H9 (cell line): Measurements from ENCODE around the gene CBLN3. TPM values are rescaled to one million over a fixed set of nuclear protein-coding genes. Genes with fewer than 3 reads are reported as not detected.
"Not testable (repeated sequence)": the region's sequence is repeated elsewhere in the genome, so short reads cannot be mapped to it uniquely, and the experiment has no call there.

ENCODE experiments used
- DNase-seq: peaks from one replicate; pipeline ENCODE4 v3.0.0-alpha.2; 2017
- H2AFZ ChIP-seq: one replicate; pipeline ENCODE4 v1.6.1; 2013; ENCODE audit warnings: mild to moderate bottlenecking, low read length, control low read depth, moderate library complexity
- H2AK5ac ChIP-seq: 2 replicates; pipeline ENCODE4 v1.6.1; 2013; ENCODE audit warnings: low read length, control low read depth, mixed read lengths; ENCODE audit not compliant: insufficient read length
- H2BK120ac ChIP-seq: one replicate; pipeline ENCODE4 v1.6.1; 2013; ENCODE audit warnings: low read depth, mild to moderate bottlenecking, low read length, control low read depth, inconsistent platforms; ENCODE audit not compliant: poor library complexity, severe bottlenecking
- H2BK12ac ChIP-seq: 2 replicates; pipeline ENCODE4 v1.6.1; 2013; ENCODE audit warnings: low read length, control low read depth, mixed read lengths, low read depth; ENCODE audit not compliant: insufficient read length
- H2BK15ac ChIP-seq: 2 replicates; pipeline ENCODE4 v1.6.1; 2013; ENCODE audit warnings: low read depth, low read length, control low read depth
- H2BK20ac ChIP-seq: one replicate; pipeline ENCODE4 v1.6.1; 2013; ENCODE audit warnings: low read depth, mild to moderate bottlenecking, low read length, control low read depth, inconsistent platforms; ENCODE audit not compliant: poor library complexity, severe bottlenecking
- H2BK5ac ChIP-seq: 2 replicates; pipeline ENCODE4 v1.6.1; 2013; ENCODE audit warnings: low read length, control low read depth, mixed read lengths; ENCODE audit not compliant: insufficient read length
- H3K14ac ChIP-seq: 2 replicates; pipeline ENCODE4 v1.6.1; 2013; ENCODE audit warnings: low read length, control low read depth; ENCODE audit not compliant: insufficient read depth
- H3K18ac ChIP-seq: 2 replicates; pipeline ENCODE4 v1.6.1; 2013; ENCODE audit warnings: low read depth, mild to moderate bottlenecking, mixed read lengths, low read length, control low read depth; ENCODE audit not compliant: insufficient read length
- H3K23ac ChIP-seq: 2 replicates; pipeline ENCODE4 v1.6.1; 2013; ENCODE audit warnings: low read length, control low read depth, mixed read lengths, low read depth; ENCODE audit not compliant: insufficient read length
- H3K23me2 ChIP-seq: 2 replicates; pipeline ENCODE4 v1.6.1; 2013; ENCODE audit warnings: low read depth, mild to moderate bottlenecking, mixed read lengths, low read length, control low read depth; ENCODE audit not compliant: insufficient read length, poor library complexity, severe bottlenecking
- H3K27ac ChIP-seq: 2 replicates; pipeline ENCODE4 v1.5.1; 2013; ENCODE audit warnings: low read length, control low read depth, mixed read lengths, low read depth; ENCODE audit not compliant: insufficient read length
- H3K27me3 ChIP-seq: 2 replicates; pipeline ENCODE4 v1.6.1; 2013; ENCODE audit warnings: low read length, control low read depth, inconsistent platforms; ENCODE audit not compliant: insufficient read depth
- H3K4ac ChIP-seq: 2 replicates; pipeline ENCODE4 v1.6.1; 2013; ENCODE audit warnings: low read depth, mild to moderate bottlenecking, control low read depth, inconsistent platforms, low read length, moderate library complexity
- H3K4me1 ChIP-seq: 2 replicates; pipeline ENCODE4 v1.6.1; 2013; ENCODE audit warnings: low read length, control low read depth, inconsistent platforms; ENCODE audit not compliant: insufficient read depth
- H3K4me2 ChIP-seq: 2 replicates; pipeline ENCODE4 v1.6.1; 2013; ENCODE audit warnings: low read length, control low read depth, mixed read lengths; ENCODE audit not compliant: insufficient read length, insufficient read depth
- H3K56ac ChIP-seq: 2 replicates; pipeline ENCODE4 v1.6.1; 2013; ENCODE audit warnings: low read depth, mild to moderate bottlenecking, mixed read lengths, low read length, control low read depth; ENCODE audit not compliant: insufficient read length
- H3K79me1 ChIP-seq: 2 replicates; pipeline ENCODE4 v1.6.1; 2013; ENCODE audit warnings: low read depth, mild to moderate bottlenecking, moderate library complexity, low read length, control low read depth, inconsistent platforms; ENCODE audit not compliant: insufficient read depth, poor library complexity, severe bottlenecking
- H3K79me2 ChIP-seq: 2 replicates; pipeline ENCODE4 v1.6.1; 2013; ENCODE audit warnings: low read length, control low read depth, inconsistent platforms; ENCODE audit not compliant: insufficient read depth
- H3K9ac ChIP-seq: 2 replicates; pipeline ENCODE4 v1.6.1; 2013; ENCODE audit warnings: low read length, control low read depth, mixed read lengths; ENCODE audit not compliant: insufficient read length; ENCODE audit errors: extremely low read depth
- H3K9me3 ChIP-seq: one replicate; pipeline ENCODE4 v1.6.1; 2013; ENCODE audit warnings: low read depth, low read length, inconsistent platforms; ENCODE audit not compliant: control insufficient read depth
- H3T11ph ChIP-seq: one replicate; pipeline ENCODE4 v1.6.1; 2013; ENCODE audit warnings: mild to moderate bottlenecking, low read length, control low read depth, inconsistent platforms
- H4K20me1 ChIP-seq: one replicate; pipeline ENCODE4 v1.6.1; 2013; ENCODE audit not compliant: control insufficient read depth, insufficient read length, insufficient read depth
- H4K5ac ChIP-seq: 2 replicates; pipeline ENCODE4 v1.6.1; 2013; ENCODE audit warnings: low read depth, mild to moderate bottlenecking, mixed read lengths, low read length, control low read depth; ENCODE audit not compliant: insufficient read length
- H4K8ac ChIP-seq: replicated peaks from 2 replicates; pipeline ENCODE4 v1.6.1; 2013; ENCODE audit warnings: low read length, control low read depth, mixed read lengths, low read depth; ENCODE audit not compliant: insufficient read length
- H4K91ac ChIP-seq: 2 replicates; pipeline ENCODE4 v1.6.1; 2013; ENCODE audit warnings: low read depth, mild to moderate bottlenecking, moderate library complexity, mixed read lengths, low read length, control low read depth; ENCODE audit not compliant: insufficient read length
- H3K27ac Mint-ChIP-seq, 3 experiments: 2 replicates in 2 of 3; 3 replicates in 1 of 3; pipeline ENCODE4 v1.8.0; 2020 to 2021; ENCODE audit warnings: mixed read lengths in 3 of 3, mild to moderate bottlenecking in 1 of 3, moderate library complexity in 1 of 3
- H3K27me3 Mint-ChIP-seq: 2 replicates; pipeline ENCODE4 v1.8.0; 2021; ENCODE audit warnings: low read depth, mild to moderate bottlenecking, moderate library complexity, mixed read lengths
- H3K36me3 Mint-ChIP-seq, 3 experiments: 2 replicates in 2 of 3; 3 replicates in 1 of 3; pipeline ENCODE4 v1.8.0; 2020 to 2021; ENCODE audit warnings: low read depth in 3 of 3, mixed read lengths in 3 of 3; ENCODE audit not compliant: insufficient read depth in 1 of 3
- H3K4me1 Mint-ChIP-seq, 2 experiments: 2 replicates each; pipeline ENCODE4 v1.8.0; 2020; ENCODE audit warnings: mixed read lengths in 2 of 2
- H3K4me3 Mint-ChIP-seq, 2 experiments: 2 replicates in 1 of 2; 3 replicates in 1 of 2; pipeline ENCODE4 v1.8.0; 2020 to 2021; ENCODE audit warnings: mild to moderate bottlenecking in 2 of 2, mixed read lengths in 2 of 2, moderate library complexity in 1 of 2
- H3K9me3 Mint-ChIP-seq, 2 experiments: 2 replicates in 1 of 2; 3 replicates in 1 of 2; pipeline ENCODE4 v1.8.0; 2020; ENCODE audit warnings: mild to moderate bottlenecking in 2 of 2, mixed read lengths in 2 of 2, moderate library complexity in 1 of 2
- WGBS: extraction: QIAGEN DNeasy Blood & Tissue Kit; methylation state at CpG from one replicate; pipeline ENCODE4 v1.1.7; 2013; ENCODE audit warnings: missing lambda C conversion rate, low lambda C conversion rate, mixed read lengths; ENCODE audit not compliant: insufficient read length; ENCODE audit errors: extremely low coverage; 5-methylcytosine and 5-hydroxymethylcytosine counted together
- total RNA-seq: library from RNA; stranded (reverse); gene quantifications from 2 replicates; pipeline ENCODE4 v1.2.1, GENCODE V29; 2021
- TF ChIP-seq, protein P1 (sequence below): fragments of 200-600 bp; sonication (generic); conservative IDR thresholded peaks from 3 replicates; pipeline ENCODE4 v1.8.0; 2021; ENCODE audit warnings: antibody characterized with exemption, mild to moderate bottlenecking

Gene CBLN3
- total RNA-seq, 1 experiment from 2014 or later: 0.39 TPM

DNA sequence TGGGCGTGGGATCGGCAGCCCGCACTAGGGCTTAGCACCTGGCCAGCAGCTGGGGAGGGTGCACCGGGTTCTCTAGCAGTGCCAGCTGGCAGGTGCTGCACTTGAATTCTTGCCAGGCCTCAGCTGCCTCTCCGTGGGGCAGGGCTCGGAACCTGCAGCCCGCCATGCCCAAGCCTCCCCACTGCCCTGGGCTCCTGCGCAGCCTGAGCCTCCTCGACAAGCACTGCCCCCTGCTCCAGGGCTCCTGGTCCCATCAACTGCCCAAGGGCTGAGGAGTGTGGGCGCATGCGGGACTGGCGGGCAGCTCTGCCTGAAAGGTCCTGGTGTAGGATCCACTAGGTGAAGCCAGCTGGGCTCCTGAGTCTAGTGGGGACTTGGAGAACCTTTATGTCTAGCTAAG, 43.7 kb upstream of the CBLN3 start:
- Histone ChIP-seq H3K23me2 (no peaks in the 10 kb centered on the region), H4K8ac (no peak overlapping the region), H3K18ac (no peak overlapping the region), H3K23ac (no peak overlapping the region), H2BK20ac (no peak overlapping the region), H3K79me1 (no peaks in the 10 kb centered on the region), H3K56ac (no peak overlapping the region), H2BK120ac (no peak overlapping the region), H2BK12ac (no peak overlapping the region), H2BK5ac (no peak overlapping the region), H3K9me3 (no peaks in the 10 kb centered on the region), H2BK15ac (no peak overlapping the region), H4K20me1 (no peaks in the 10 kb centered on the region), H4K91ac (no peak overlapping the region), H4K5ac (no peak overlapping the region), H3K14ac (no peak overlapping the region; the same call in 1 of the 2 replicates), H3K27me3 (no peaks in the 10 kb centered on the region), H3K9ac (no peak overlapping the region), H3K4ac (no peak overlapping the region), H2AFZ (no peak overlapping the region), H3K4me1 (no peaks in the 10 kb centered on the region), H3K4me2 (no peak overlapping the region), H3K27ac (no peak overlapping the region), H2AK5ac (no peak overlapping the region), H3K79me2 (no peaks in the 10 kb centered on the region), H3T11ph (no peak overlapping the region)
- Mint-ChIP-seq H3K4me1 (no peaks in the 10 kb centered on the region), H3K36me3 (peaks cover 2 to 5% (median 3%) of the 10 kb centered on the region in 3 experiments; a peak in 4 of 7 replicates), H3K27me3 (no peaks in the 10 kb centered on the region; the same call in 1 of the 2 replicates), H3K9me3 (peaks cover 4 to 8% of the 10 kb centered on the region in 2 experiments; a peak in 3 of 5 replicates), H3K27ac (no peak overlapping the region), H3K4me3 (no peak overlapping the region)
- TF ChIP-seq, protein P1, sequence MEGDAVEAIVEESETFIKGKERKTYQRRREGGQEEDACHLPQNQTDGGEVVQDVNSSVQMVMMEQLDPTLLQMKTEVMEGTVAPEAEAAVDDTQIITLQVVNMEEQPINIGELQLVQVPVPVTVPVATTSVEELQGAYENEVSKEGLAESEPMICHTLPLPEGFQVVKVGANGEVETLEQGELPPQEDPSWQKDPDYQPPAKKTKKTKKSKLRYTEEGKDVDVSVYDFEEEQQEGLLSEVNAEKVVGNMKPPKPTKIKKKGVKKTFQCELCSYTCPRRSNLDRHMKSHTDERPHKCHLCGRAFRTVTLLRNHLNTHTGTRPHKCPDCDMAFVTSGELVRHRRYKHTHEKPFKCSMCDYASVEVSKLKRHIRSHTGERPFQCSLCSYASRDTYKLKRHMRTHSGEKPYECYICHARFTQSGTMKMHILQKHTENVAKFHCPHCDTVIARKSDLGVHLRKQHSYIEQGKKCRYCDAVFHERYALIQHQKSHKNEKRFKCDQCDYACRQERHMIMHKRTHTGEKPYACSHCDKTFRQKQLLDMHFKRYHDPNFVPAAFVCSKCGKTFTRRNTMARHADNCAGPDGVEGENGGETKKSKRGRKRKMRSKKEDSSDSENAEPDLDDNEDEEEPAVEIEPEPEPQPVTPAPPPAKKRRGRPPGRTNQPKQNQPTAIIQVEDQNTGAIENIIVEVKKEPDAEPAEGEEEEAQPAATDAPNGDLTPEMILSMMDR: no peak
- no CpG with 5 or more reads among the region's 12 CpGs for WGBS
- no peak for DNase-seq

DNA sequence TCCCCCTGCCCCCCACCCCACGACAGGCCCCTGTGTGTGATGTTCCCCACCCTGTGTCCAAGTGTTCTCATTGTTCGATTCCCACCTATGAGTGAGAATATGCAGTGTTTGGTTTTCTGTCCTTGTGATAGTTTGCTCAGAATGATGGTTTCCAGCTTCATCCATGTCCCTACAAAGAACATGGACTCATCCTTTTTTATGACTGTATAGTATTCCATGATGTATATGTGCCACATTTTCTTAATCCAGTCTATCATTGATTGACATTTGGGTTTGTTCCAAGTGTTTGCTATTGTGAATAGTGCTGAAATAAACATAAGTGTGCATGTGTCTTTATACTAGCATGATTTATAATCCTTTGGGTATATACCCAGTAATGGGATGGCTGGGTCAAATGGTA, 41.0 kb upstream of the CBLN3 start:
- not testable (repeated sequence) for H3K9me3 Mint-ChIP-seq, H3K23me2 ChIP-seq, H4K5ac ChIP-seq, H3K27ac ChIP-seq, H3K9me3 ChIP-seq, H2BK120ac ChIP-seq, H3K23ac ChIP-seq, H2AK5ac ChIP-seq, H3K27ac Mint-ChIP-seq, H3K27me3 Mint-ChIP-seq, H3K4me1 ChIP-seq, H3K9ac ChIP-seq, H3K79me1 ChIP-seq, H3K4me1 Mint-ChIP-seq, H2BK20ac ChIP-seq, H3K27me3 ChIP-seq, H2AFZ ChIP-seq, H4K20me1 ChIP-seq, H3K4ac ChIP-seq, H4K8ac ChIP-seq, H3K79me2 ChIP-seq, H3K56ac ChIP-seq, H2BK5ac ChIP-seq, H2BK15ac ChIP-seq, H3K18ac ChIP-seq, DNase-seq, H3K14ac ChIP-seq, H3T11ph ChIP-seq, H2BK12ac ChIP-seq, H3K4me3 Mint-ChIP-seq, H4K91ac ChIP-seq, H3K4me2 ChIP-seq, H3K36me3 Mint-ChIP-seq
- no CpG with 5 or more reads among the region's 2 CpGs for WGBS
